Activated CD4-positive, alpha-beta memory T cell treated with anti-CD3 and anti-CD28 coated beads for 36 hours (primary cell): Measurements from ENCODE around the gene TDRD7. TPM values are rescaled to one million over a fixed set of nuclear protein-coding genes. Genes with fewer than 3 reads are reported as not detected.

Source experiments
- CTCF ChIA-PET: fragments of 350-600 bp; sonication (Branson Sonifier 250); formaldehyde crosslinking; loops from one replicate; lab custom pipeline; 2021; ENCODE audit warnings: antibody characterized with exemption, inconsistent platforms; lab: Charles Lee
- POLR2A ChIA-PET: fragments of 350-600 bp; sonication (Branson Sonifier 250); formaldehyde crosslinking; loops from one replicate; lab custom pipeline; 2021; ENCODE audit warnings: antibody characterized with exemption; lab: Charles Lee
- DNase-seq: peaks from one replicate; pipeline ENCODE4 v3.0.0-alpha.2; 2020
- H3K27ac Mint-ChIP-seq: one replicate; pipeline ENCODE4 v1.8.0; 2021; ENCODE audit warnings: mixed read lengths
- H3K27me3 Mint-ChIP-seq: one replicate; pipeline ENCODE4 v1.8.0; 2021; ENCODE audit warnings: mixed read lengths
- H3K36me3 Mint-ChIP-seq: one replicate; pipeline ENCODE4 v1.8.0; 2021; ENCODE audit warnings: mixed read lengths
- H3K4me1 Mint-ChIP-seq: one replicate; pipeline ENCODE4 v1.8.0; 2021; ENCODE audit warnings: low read depth, mixed read lengths
- H3K4me3 Mint-ChIP-seq: one replicate; pipeline ENCODE4 v1.8.0; 2021; ENCODE audit warnings: mild to moderate bottlenecking, mixed read lengths
- H3K9me3 Mint-ChIP-seq: one replicate; pipeline ENCODE4 v1.8.0; 2021; ENCODE audit warnings: mixed read lengths
- intact Hi-C: fragments of 100-400 bp; cut with micrococcal nuclease; formaldehyde crosslinking; loops from one replicate; pipeline ENCODE4 v1.15.1; 2023
- total RNA-seq, 2 experiments: library from RNA; stranded (reverse); gene quantifications; one replicate each; pipeline ENCODE4 v1.2.3, GENCODE V29; 2021

TDRD7 gene
- total RNA-seq, 2 experiments from 2014 or later: 12.3 to 12.5 TPM

- DNase-seq: peak; percentile 74
- ChIA-PET CTCF (interaction anchor here (2.8 to 4.1 kb wide), 2 partner anchors 8 to 25 kb away, joined by 18 to 45 read pairs; partner anchors contain the start of gene TDRD7), POLR2A (no interaction called here)
- intact Hi-C loops: loop anchor here (1.0 to 5.0 kb wide), 2 partner anchors 9 to 209 kb away; no protein-coding TSS in a partner anchor
- H3K27me3 Mint-ChIP-seq: peaks cover 19% of the 10 kb centered on the region
- H3K27ac Mint-ChIP-seq: no peak overlapping the region
- peaks cover 16% of the 10 kb centered on the region for H3K4me1 Mint-ChIP-seq
- no peaks in the 10 kb centered on the region for H3K36me3 Mint-ChIP-seq
- no peak overlapping the region for H3K4me3 Mint-ChIP-seq
- no peaks in the 10 kb centered on the region for H3K9me3 Mint-ChIP-seq
Observed at GRCh38 chr9:97388721-97389238, 23.1 kb upstream of the TDRD7 start.

DNA sequence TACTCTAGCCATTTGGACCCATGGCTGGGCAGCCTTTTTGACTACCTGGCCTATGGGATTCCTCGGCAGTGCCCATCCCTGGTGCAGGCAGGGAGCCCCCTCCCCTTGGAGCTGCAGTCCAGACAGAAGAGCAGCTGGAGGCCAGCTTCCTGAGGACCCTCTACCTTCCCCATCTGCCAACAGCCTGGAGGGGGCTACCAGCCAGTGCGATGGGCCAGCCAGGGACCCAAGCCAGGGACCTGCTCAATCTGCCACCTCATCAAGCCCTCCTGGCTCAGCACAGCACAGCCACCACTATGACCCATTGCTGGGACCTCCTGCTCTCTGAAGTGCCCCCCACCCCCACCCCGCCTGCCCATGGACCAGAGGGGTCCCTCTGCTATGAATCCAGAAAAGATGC lies 22.6 kb upstream of the TDRD7 start:
- Mint-ChIP-seq H3K27ac (no peak overlapping the region), H3K27me3 (peaks cover 19% of the 10 kb centered on the region), H3K4me3 (no peak overlapping the region), H3K4me1 (peaks cover 16% of the 10 kb centered on the region), H3K9me3 (no peaks in the 10 kb centered on the region), H3K36me3 (no peaks in the 10 kb centered on the region)
- CTCF ChIA-PET: no interaction called here
- intact Hi-C loops: loop anchor here (5.0 kb wide), 1 partner anchor 208 kb away; no protein-coding TSS in a partner anchor
- no peak for DNase-seq
- POLR2A ChIA-PET: no interaction called here

DNA sequence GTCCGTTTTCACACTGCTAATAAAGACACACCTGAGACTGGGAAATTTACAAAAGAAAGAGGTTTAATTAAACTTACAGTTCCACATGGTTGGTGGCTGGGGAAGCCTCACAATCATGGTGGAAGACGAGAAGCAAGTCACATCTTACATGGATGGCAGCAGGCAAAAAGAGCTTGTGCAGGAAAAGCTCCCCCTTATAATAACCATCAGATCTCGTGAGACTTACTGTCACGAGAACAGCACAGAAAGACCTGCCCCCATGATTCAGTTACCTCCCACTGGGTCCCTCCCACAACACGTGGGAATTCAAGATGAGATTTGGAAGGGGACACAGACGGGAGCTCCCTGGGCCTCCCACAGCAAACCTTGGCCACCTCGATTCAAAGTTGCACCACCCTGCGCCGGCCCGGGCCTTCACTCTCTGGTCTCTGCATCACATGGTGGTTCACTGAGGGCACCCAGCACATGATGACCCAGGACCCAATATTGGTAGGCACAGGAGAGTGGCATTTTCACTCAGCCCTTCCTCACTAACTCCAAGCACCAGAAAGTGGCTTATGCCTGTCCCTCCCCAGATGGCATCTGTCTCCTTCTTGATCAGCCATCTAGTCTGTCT lies 21.0 kb upstream of the TDRD7 start:
- H3K27me3 Mint-ChIP-seq: peaks cover 19% of the 10 kb centered on the region
- H3K4me3 Mint-ChIP-seq: no peak overlapping the region
- H3K27ac Mint-ChIP-seq: no peak overlapping the region
- ChIA-PET CTCF (interaction anchor here (1.2 kb wide), 1 partner anchor 225 kb away, joined by 3 read pairs; no protein-coding TSS in a partner anchor), POLR2A (no interaction called here)
- DNase-seq: no peak
- H3K4me1 Mint-ChIP-seq: peaks cover 16% of the 10 kb centered on the region
- intact Hi-C loops: no loop called here
- H3K9me3 Mint-ChIP-seq: no peaks in the 10 kb centered on the region
- H3K36me3 Mint-ChIP-seq: no peaks in the 10 kb centered on the region

- no peak for DNase-seq
- peaks cover 6% of the 10 kb centered on the region for H3K27me3 Mint-ChIP-seq
- no peak overlapping the region for H3K27ac Mint-ChIP-seq
- intact Hi-C loops: loop anchor here (5.0 kb wide), 1 partner anchor 158 kb away; no protein-coding TSS in a partner anchor
- H3K4me1 Mint-ChIP-seq: peaks cover 18% of the 10 kb centered on the region
- ChIA-PET POLR2A (no interaction called here), CTCF (interaction anchor here (1.3 to 4.6 kb wide), 2 partner anchors 8 to 204 kb away, joined by 4 to 45 read pairs; no protein-coding TSS in a partner anchor)
- H3K9me3 Mint-ChIP-seq: no peaks in the 10 kb centered on the region
- no peak overlapping the region for H3K4me3 Mint-ChIP-seq
- H3K36me3 Mint-ChIP-seq: no peaks in the 10 kb centered on the region
Observed at GRCh38 chr9:97394881-97395280, 17.0 kb upstream of the TDRD7 start.

GRCh38 chr9:97395745-97396144 lies 16.2 kb upstream of the TDRD7 start:
- POLR2A ChIA-PET: no interaction called here
- H3K4me1 Mint-ChIP-seq: peaks cover 17% of the 10 kb centered on the region

GRCh38 chr9:97396256-97396655 lies 15.6 kb upstream of the TDRD7 start:
- Mint-ChIP-seq H3K27me3 (peaks cover 6% of the 10 kb centered on the region), H3K9me3 (no peaks in the 10 kb centered on the region), H3K4me1 (peaks cover 17% of the 10 kb centered on the region), H3K36me3 (no peaks in the 10 kb centered on the region), H3K4me3 (no peak overlapping the region), H3K27ac (no peak overlapping the region)
- DNase-seq: no peak
- intact Hi-C loops: loop anchor here (5.0 kb wide), 1 partner anchor 159 kb away; no protein-coding TSS in a partner anchor
- POLR2A ChIA-PET: no interaction called here
- CTCF ChIA-PET: interaction anchor here (0.9 to 4.6 kb wide), 2 partner anchors 10 to 540 kb away, joined by 3 to 45 read pairs; no protein-coding TSS in a partner anchor

More at GRCh38 chr9:97395745-97396144, 16.2 kb upstream of the TDRD7 start:
- CTCF ChIA-PET: interaction anchor here (0.9 to 4.6 kb wide), 3 partner anchors 9 to 539 kb away, joined by 3 to 45 read pairs (median 4); no protein-coding TSS in a partner anchor
- H3K36me3 Mint-ChIP-seq: no peaks in the 10 kb centered on the region
- no peak overlapping the region for H3K27ac Mint-ChIP-seq
- peaks cover 7% of the 10 kb centered on the region for H3K27me3 Mint-ChIP-seq
- no peak for DNase-seq
- no peaks in the 10 kb centered on the region for H3K9me3 Mint-ChIP-seq
- intact Hi-C loops: loop anchor here (5.0 kb wide), 1 partner anchor 158 kb away; no protein-coding TSS in a partner anchor
- H3K4me3 Mint-ChIP-seq: no peak overlapping the region

GRCh38 chr9:97397220-97397619 lies 14.7 kb upstream of the TDRD7 start:
- Mint-ChIP-seq H3K27ac (no peak overlapping the region), H3K4me1 (peaks cover 17% of the 10 kb centered on the region), H3K27me3 (peaks cover 2% of the 10 kb centered on the region), H3K9me3 (no peaks in the 10 kb centered on the region), H3K36me3 (no peaks in the 10 kb centered on the region), H3K4me3 (no peak overlapping the region)
- CTCF ChIA-PET: interaction anchor here (0.6 to 5.0 kb wide), 9 partner anchors 9 to 539 kb away, joined by 3 to 45 read pairs (median 7); no protein-coding TSS in a partner anchor
- POLR2A ChIA-PET: interaction anchor here (0.7 kb wide), 1 partner anchor 11 kb away, joined by 3 read pairs; no protein-coding TSS in a partner anchor
- intact Hi-C loops: loop anchor here (1.0 to 5.0 kb wide), 3 partner anchors 9 to 160 kb away; no protein-coding TSS in a partner anchor
- peak; percentile 73 for DNase-seq

DNA sequence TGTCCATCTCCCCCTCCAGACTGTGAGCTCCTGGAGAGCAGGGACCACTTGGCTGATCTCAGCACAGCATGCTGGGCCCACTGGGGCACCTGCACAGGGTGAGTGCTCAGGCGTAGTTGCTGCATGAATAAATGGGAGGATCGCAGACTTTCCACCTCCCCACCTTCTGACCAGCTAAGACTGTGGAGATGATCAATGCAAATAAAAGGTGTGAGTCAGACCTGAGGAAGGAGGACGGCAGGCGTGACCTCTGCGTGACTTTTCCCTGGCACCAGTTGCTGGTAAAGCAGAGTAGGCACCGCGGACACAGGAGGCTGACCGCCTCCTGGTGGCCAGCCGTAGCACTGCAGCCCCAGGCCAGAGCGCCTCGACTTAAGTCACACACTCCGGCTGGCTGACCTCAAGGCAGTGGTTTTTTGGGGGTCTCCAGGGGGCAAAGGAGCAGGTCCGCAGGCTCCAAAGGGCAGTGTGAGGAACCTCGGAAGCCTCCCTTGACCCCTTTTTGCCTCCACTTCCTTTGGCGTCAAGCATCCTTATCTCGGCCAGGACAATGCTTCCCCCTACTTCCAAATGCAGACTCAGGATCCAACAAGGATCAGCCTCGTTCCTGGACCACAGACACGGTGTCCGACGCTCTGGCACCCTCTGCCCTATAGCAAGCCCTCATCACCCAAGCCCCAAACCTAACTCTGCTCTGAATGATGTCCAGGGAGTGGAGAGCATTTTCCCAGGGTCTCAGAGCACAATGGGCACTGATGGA lies 12.7 kb upstream of the TDRD7 start:
- Mint-ChIP-seq H3K36me3 (peaks cover 6% of the 10 kb centered on the region), H3K27ac (no peak overlapping the region), H3K27me3 (peaks cover 5% of the 10 kb centered on the region), H3K4me3 (no peak overlapping the region), H3K9me3 (peaks cover 11% of the 10 kb centered on the region), H3K4me1 (peaks cover 17% of the 10 kb centered on the region)
- CTCF ChIA-PET: interaction anchor here (0.9 to 5.0 kb wide), 9 partner anchors 11 to 541 kb away, joined by 3 to 45 read pairs (median 8); partner anchors contain the start of gene TDRD7
- intact Hi-C loops: loop anchor here (1.0 to 5.0 kb wide), 2 partner anchors 162 to 542 kb away; no protein-coding TSS in a partner anchor
- peak; percentile 80 for DNase-seq
- POLR2A ChIA-PET: no interaction called here

- intact Hi-C loops: no loop called here
- peaks cover 2% of the 10 kb centered on the region for H3K4me1 Mint-ChIP-seq
- peaks cover 17% of the 10 kb centered on the region for H3K9me3 Mint-ChIP-seq
- peaks cover 20% of the 10 kb centered on the region for H3K27me3 Mint-ChIP-seq
- DNase-seq: no peak
- peaks cover 6% of the 10 kb centered on the region for H3K36me3 Mint-ChIP-seq
- CTCF ChIA-PET: interaction anchor here (1.1 to 1.5 kb wide), 3 partner anchors 17 to 545 kb away, joined by 3 to 8 read pairs (median 3); no protein-coding TSS in a partner anchor
- H3K4me3 Mint-ChIP-seq: no peak overlapping the region
- POLR2A ChIA-PET: no interaction called here
- no peak overlapping the region for H3K27ac Mint-ChIP-seq
Observed at GRCh38 chr9:97403746-97404316, 8.1 kb upstream of the TDRD7 start.

DNA sequence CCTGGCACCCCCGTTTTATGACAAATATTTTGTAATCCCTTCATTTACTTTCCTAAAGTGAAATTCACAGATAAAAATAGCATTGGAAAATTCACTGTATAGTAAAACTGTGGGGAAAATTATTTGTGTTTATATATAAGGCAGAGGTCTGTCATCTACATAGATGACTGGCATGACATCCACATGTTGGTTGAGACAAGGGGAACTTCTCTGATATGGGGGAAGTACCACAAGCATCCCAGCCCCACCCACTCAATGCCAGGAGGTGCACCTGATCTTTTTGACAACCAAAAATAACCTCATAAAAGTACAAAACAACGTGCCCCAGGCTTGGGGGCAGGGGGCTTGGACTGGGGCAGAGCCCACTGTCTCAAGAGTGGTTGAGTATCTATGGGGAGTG lies 6.3 kb upstream of the TDRD7 start:
- peaks cover 6% of the 10 kb centered on the region for H3K36me3 Mint-ChIP-seq
- peaks cover 23% of the 10 kb centered on the region for H3K27me3 Mint-ChIP-seq
- no peak overlapping the region for H3K27ac Mint-ChIP-seq

DNA sequence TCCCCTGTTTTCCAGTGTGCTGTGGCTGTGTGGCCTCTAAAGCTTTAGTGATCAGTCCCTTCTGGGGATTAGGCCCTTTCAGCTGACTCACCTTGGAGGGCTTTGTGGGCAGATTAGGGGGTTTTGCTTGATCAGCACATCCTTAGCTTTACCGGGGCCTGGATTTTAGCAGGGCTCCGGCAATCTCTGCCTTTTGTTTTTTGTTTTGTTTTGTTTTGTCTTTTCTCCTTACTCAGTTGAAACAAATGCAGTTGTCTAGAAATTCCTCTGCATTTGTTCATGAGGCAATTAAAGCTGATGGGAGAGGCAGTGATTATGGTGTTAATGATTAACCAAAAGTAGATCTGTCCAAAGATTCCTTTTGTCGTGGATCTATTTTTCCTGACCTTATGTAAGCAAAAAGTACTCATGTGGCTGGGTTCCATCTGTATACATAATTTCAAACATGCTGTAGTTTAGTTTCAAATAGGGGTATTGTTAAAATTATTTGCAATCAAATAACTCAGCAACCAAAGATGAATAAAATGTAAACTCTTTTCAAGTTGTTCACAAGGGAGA lies 5.2 kb upstream of the TDRD7 start:
- intact Hi-C loops: no loop called here
- ChIA-PET POLR2A (no interaction called here), CTCF (interaction anchor here (1.2 to 1.6 kb wide), 4 partner anchors 9 to 550 kb away, joined by 3 to 8 read pairs (median 7); no protein-coding TSS in a partner anchor)
- H3K36me3 Mint-ChIP-seq: peaks cover 6% of the 10 kb centered on the region
- peaks cover 5% of the 10 kb centered on the region for H3K4me1 Mint-ChIP-seq
- H3K27me3 Mint-ChIP-seq: peaks cover 23% of the 10 kb centered on the region
- H3K4me3 Mint-ChIP-seq: no peak overlapping the region
- H3K9me3 Mint-ChIP-seq: peaks cover 17% of the 10 kb centered on the region
- H3K27ac Mint-ChIP-seq: no peak overlapping the region
- DNase-seq: no peak

More for the DNA sequence above, 6.3 kb upstream of the TDRD7 start:
- DNase-seq: no peak
- CTCF ChIA-PET: interaction anchor here (1.2 to 1.6 kb wide), 3 partner anchors 8 to 549 kb away, joined by 7 to 8 read pairs (median 7); no protein-coding TSS in a partner anchor
- intact Hi-C loops: no loop called here
- no peak overlapping the region for H3K4me3 Mint-ChIP-seq
- POLR2A ChIA-PET: no interaction called here
- H3K4me1 Mint-ChIP-seq: no peaks in the 10 kb centered on the region
- peaks cover 17% of the 10 kb centered on the region for H3K9me3 Mint-ChIP-seq
